ENCODE data around the gene KIF19.

KIF19 gene

DNA sequence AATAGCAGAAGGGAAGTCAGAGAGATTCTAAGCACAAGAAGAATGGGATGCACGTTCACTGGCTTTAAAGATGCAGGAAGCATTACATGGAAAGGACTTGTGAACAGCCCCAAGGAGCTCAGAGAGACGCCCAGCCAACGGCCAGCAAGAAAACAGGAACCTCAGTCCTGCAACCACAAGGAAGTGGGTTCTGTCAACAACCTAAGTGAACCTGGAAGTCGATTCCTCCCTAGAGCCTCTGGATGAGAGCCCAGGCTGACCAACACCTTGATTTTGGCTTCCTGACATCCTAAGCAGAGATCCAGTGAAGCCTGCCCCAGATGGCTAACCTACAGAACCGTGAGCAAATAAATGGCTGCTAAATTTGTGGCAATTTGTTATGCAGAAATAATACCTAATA, 65.7 kb downstream of the KIF19 start:
- TF ChIP-seq, protein P1, sequence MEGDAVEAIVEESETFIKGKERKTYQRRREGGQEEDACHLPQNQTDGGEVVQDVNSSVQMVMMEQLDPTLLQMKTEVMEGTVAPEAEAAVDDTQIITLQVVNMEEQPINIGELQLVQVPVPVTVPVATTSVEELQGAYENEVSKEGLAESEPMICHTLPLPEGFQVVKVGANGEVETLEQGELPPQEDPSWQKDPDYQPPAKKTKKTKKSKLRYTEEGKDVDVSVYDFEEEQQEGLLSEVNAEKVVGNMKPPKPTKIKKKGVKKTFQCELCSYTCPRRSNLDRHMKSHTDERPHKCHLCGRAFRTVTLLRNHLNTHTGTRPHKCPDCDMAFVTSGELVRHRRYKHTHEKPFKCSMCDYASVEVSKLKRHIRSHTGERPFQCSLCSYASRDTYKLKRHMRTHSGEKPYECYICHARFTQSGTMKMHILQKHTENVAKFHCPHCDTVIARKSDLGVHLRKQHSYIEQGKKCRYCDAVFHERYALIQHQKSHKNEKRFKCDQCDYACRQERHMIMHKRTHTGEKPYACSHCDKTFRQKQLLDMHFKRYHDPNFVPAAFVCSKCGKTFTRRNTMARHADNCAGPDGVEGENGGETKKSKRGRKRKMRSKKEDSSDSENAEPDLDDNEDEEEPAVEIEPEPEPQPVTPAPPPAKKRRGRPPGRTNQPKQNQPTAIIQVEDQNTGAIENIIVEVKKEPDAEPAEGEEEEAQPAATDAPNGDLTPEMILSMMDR (IDR thresholded peaks at IDR 0.05; ENCODE audit: insufficient read depth, low read depth, low read length, missing control alignments), result no peak
- no peak for DNase-seq (ENCODE audit: low read depth)
- H3K4me3 ChIP-seq (ENCODE audit: low read length), result no peak overlapping the region

DNA sequence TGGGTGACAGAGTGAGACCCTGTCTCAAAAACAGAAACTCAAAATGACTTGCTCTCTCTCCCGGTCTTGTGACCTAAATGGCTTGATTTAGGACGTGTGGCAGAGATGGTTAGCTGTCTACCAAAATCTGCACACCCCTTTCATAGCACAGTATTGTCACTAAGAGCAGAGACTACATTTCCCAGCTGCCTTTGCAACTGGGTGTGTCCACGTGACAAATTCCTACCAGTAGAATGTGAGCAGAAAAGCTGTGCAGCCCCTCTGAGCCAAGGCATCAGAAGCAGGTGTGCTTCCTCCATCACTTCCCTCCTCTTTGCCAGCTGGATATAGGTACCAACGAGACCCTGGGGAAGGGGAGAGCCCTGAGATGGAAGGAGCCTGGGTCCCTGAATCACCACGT, 66.8 kb downstream of the KIF19 start:
- H3K4me3 ChIP-seq (ENCODE audit: low read length), result no peak overlapping the region
- DNase-seq (ENCODE audit: low read depth), result no peak
- TF ChIP-seq, protein P1 (IDR thresholded peaks at IDR 0.05; ENCODE audit: insufficient read depth, low read depth, low read length, missing control alignments), result no peak

DNA sequence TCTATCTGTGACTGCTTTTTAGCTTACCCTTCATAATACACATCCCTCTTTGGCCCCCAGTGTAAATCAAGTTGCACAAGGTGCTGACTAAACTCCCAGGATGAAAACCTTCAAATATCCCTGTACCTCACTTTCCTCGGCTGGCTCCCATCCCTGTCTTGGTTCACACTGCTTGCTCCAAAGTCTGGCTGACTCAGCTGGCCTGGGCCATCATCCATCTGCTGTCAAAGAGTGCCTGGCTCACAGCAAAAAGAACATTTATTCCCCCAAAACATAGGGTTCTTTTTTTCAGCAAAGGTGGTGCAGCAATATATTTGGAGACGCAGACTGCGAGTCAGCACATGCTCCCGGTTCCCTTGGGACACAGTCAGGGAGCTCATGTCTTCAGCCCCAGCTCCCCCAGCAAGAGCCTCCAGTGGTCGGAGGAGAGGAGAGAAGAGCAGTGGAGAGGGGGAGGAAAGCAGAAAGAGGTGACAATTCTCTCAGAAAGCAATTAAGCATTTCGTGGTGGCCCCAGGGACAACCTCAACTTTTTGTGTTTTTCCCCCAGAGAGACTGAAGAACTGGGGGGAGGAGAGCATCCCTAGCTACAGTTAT, 67.4 kb downstream of the KIF19 start:
- no peak for DNase-seq (ENCODE audit: low read depth)
- TF ChIP-seq, protein P1 (IDR thresholded peaks at IDR 0.05; ENCODE audit: insufficient read depth, low read depth, low read length, missing control alignments), result no peak
- no peak overlapping the region for H3K4me3 ChIP-seq (ENCODE audit: low read length)

DNA sequence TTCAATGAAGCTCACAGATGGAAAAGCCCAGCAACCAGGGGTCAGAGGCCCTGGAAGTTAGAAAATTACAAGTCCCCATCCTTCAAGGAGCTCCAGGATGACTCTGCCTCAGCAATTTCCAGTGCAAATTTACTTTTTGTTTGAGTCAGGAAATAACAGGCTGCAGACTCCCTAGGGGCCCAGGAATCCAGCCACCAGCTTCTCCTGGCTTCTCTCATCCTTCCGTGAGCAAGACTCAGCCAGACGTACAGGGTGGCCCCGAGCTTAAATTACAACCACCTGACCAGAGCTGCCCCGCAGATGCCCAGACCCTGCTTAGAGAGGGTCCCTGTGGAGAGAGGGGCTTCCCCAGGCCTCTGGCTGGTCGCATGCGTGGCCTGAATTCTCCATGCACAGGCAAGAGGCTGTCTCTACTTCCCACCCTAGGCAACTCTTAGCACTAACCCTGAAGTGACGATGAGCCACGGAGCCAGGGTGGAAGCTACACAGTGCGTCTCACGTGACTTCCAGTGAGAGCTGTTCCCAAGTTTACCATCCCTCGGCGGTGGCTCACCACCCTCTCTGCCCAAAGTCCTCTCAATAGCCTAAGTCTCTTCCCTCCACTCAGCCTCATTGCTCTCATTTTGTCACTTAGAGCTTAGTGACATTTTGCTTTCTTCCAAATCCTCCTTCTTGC, 68.4 kb downstream of the KIF19 start:
- no peak for DNase-seq (ENCODE audit: low read depth)
- H3K4me3 ChIP-seq (ENCODE audit: low read length), result no peak overlapping the region
- TF ChIP-seq, protein P1 (IDR thresholded peaks at IDR 0.05; ENCODE audit: insufficient read depth, low read depth, low read length, missing control alignments), result no peak

DNA sequence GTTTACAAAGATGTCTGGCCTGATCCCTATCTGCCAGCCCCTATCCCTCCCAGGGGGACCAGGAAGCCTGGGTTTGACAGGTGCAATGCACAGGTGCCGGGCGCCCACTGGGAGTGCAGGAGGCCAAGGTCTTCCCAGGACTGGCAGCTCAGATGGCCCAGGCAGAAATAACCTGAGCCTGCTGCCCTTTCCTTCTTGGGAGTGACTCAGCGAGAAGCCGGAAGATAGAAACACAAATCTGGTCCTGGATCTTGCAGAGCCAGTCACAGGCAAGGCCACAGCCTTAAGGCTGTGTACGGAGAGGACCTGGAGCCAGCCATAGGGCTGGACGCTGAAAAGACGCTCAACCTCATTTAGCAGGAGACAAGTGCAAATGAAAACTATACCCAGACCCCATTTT, 69.0 kb downstream of the KIF19 start:
- TF ChIP-seq, protein P1 (IDR thresholded peaks at IDR 0.05; ENCODE audit: insufficient read depth, low read depth, low read length, missing control alignments), result no peak
- peak; percentile 11 for DNase-seq (ENCODE audit: low read depth)
- no peak overlapping the region for H3K4me3 ChIP-seq (ENCODE audit: low read length)

DNA sequence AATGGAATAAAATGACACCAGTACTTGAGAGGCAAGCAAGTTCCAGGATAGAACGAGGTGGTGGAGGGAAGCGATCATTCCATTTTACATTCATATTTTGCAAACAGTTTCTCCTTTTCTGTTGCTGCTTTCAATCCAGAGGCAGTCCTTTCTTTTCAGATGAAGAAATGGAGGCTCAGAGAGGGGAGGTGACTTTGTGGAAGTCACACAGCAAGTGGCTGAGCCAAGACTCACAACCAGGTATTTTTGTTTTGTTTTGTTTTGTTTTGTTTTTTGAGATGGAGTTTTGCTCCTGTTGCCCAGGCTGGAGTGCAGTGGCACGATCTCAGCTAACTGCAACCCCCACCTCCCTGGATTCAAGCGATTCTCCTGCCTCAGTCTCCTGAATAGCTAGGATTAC, 70.5 kb downstream of the KIF19 start:
- DNase-seq (ENCODE audit: low read depth), result no peak
- TF ChIP-seq, protein P1 (IDR thresholded peaks at IDR 0.05; ENCODE audit: insufficient read depth, low read depth, low read length, missing control alignments), result no peak
- no peak overlapping the region for H3K4me3 ChIP-seq (ENCODE audit: low read length)

DNA sequence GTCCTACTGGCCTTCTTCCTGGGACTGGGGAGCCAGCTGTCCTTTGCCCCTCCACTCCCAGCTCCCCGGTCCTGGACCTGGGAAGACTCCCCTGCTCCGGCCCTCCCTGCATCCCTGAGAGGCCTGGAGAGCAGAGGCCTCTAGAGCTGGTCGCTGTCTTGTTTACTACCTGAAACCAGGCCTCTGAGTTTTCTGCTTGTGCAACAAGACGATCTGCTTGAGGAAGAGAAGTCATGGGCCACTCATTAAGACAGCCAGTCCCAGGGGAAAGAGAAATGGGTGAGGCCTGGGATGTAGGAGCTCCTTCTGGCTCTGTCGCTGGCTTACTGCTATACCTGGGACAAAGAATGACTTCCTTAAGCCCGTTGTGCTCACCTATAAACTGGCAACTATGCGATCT, 76.0 kb downstream of the KIF19 start:
- TF ChIP-seq, protein P1 (IDR thresholded peaks at IDR 0.05; ENCODE audit: insufficient read depth, low read depth, low read length, missing control alignments), result no peak
- no peak for DNase-seq (ENCODE audit: low read depth)
- H3K4me3 ChIP-seq (ENCODE audit: low read length), result no peak overlapping the region

Measured in epithelial cell of esophagus (primary cell).